ENCODE results near the gene AIG1. TPM values are rescaled to one million over a fixed set of nuclear protein-coding genes. Genes with fewer than 3 reads are reported as not detected.

The AIG1 gene
- total RNA-seq, 1 donor = 70.9 TPM

DNA sequence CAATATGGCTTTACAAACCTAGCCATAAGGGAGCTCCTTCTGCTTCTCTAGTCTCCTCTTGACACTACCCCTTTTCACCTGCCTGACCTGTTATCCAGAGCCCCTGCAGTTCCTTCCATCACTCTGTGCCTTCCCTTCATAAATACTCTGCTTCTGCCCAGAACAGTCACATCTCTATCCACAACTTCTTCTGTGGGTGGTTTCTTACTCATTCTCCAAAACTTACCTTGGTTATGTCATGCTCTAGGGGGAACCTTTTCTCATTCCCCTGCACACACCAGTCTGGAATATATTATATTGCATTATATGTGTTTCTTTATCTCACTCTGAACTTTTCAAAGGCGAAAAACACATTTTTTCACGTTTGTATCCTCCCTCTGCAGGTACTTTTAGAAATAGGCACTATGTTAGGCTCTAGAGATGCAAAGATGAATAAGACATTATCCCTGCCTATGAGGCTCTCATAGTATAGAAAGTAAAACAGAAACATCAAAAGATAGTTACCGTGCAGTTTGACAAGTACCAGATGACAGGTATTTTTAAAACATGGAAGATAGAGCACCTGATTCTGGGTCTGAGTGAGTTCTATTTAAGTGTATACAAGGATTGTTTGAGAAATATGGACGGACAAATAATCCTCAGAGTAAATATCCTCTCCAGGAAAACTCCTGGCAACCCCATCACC lies 51.5 kb downstream of the AIG1 start:
- H4K20me1 ChIP-seq (ENCODE audit: insufficient read depth, low read length) = no peaks in the 10 kb centered on the region
- no peaks in the 10 kb centered on the region for H3K36me3 ChIP-seq (ENCODE audit: insufficient read depth, low read length)
- H3K27ac ChIP-seq (ENCODE audit: low read depth, low read length) = no peak overlapping the region
- no peak overlapping the region for H3K4me2 ChIP-seq (ENCODE audit: insufficient read depth, low read length)
- H3K9me3 ChIP-seq (ENCODE audit: low read depth, low read length) = no peaks in the 10 kb centered on the region
- no peak overlapping the region for H2AFZ ChIP-seq (ENCODE audit: low read length)
- H3K4me1 ChIP-seq (ENCODE audit: insufficient read depth, low read length) = peaks cover 40% of the 10 kb centered on the region
- DNase-seq (ENCODE audit: insufficient read length, low spot score, missing footprints) = no peak
- H3K27me3 ChIP-seq (ENCODE audit: insufficient read depth, low read length) = no peaks in the 10 kb centered on the region
- H3K79me2 ChIP-seq (ENCODE audit: insufficient read depth, low read length) = no peaks in the 10 kb centered on the region
- no peak for TF ChIP-seq CTCF (IDR thresholded peaks at IDR 0.05; ENCODE audit: extremely low read depth, low read depth, low read length)
- no peak overlapping the region for H3K4me3 ChIP-seq (ENCODE audit: insufficient read depth, low read length)

DNA sequence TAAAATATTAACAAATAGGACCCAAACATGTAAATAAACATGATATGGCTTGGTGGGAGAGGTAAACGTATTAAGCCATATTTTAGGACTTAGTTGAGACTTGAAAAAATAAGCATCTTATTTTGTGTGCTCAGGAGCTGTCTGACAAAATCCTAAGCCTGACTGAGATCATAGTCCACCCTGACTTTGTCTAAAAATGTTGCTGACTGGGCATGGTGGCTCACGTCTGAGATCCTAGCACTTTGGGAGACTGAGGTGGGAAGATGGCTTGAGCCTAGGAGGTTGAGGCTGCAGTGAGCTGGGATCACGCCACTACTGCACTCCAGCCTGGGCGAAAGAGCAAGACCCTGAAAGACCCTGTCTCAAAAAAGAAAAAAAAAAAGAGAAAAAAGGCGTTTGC lies 52.1 kb downstream of the AIG1 start:
- no peak for TF ChIP-seq CTCF (IDR thresholded peaks at IDR 0.05; ENCODE audit: extremely low read depth, low read depth, low read length)
- Histone ChIP-seq H3K27me3 (ENCODE audit: insufficient read depth, low read length) (no peaks in the 10 kb centered on the region), H3K4me3 (ENCODE audit: insufficient read depth, low read length) (no peak overlapping the region), H3K36me3 (ENCODE audit: insufficient read depth, low read length) (no peaks in the 10 kb centered on the region), H3K79me2 (ENCODE audit: insufficient read depth, low read length) (no peaks in the 10 kb centered on the region), H4K20me1 (ENCODE audit: insufficient read depth, low read length) (no peaks in the 10 kb centered on the region), H3K4me1 (ENCODE audit: insufficient read depth, low read length) (peaks cover 34% of the 10 kb centered on the region), H3K4me2 (ENCODE audit: insufficient read depth, low read length) (no peak overlapping the region), H3K9me3 (ENCODE audit: low read depth, low read length) (no peaks in the 10 kb centered on the region), H2AFZ (ENCODE audit: low read length) (no peak overlapping the region), H3K27ac (ENCODE audit: low read depth, low read length) (no peak overlapping the region)
- DNase-seq (ENCODE audit: insufficient read length, low spot score, missing footprints) = no peak

DNA sequence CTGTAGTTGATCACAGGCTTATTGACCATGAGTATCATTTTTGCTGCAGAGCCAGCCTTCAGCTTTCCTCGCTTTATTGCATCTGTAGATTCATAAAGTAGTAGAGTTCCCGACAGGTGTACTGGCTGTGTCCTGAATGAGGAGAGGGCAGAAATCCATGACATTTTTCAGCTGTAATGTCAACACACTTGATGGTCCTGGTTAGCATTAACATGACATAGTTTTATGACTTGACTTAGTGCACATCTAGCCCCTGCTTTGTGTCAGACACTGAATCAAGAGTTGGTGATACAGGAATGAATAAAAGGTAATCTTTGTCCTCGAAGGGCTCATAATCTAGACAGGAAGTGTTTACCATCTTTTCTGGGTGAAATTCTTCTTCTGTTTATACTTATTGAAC lies 55.0 kb downstream of the AIG1 start:
- no peak for DNase-seq (ENCODE audit: insufficient read length, low spot score, missing footprints)
- Histone ChIP-seq H3K4me2 (ENCODE audit: insufficient read depth, low read length) (no peak overlapping the region), H3K79me2 (ENCODE audit: insufficient read depth, low read length) (no peaks in the 10 kb centered on the region), H3K36me3 (ENCODE audit: insufficient read depth, low read length) (no peaks in the 10 kb centered on the region), H3K9me3 (ENCODE audit: low read depth, low read length) (no peaks in the 10 kb centered on the region), H2AFZ (ENCODE audit: low read length) (no peak overlapping the region), H4K20me1 (ENCODE audit: insufficient read depth, low read length) (no peaks in the 10 kb centered on the region), H3K27me3 (ENCODE audit: insufficient read depth, low read length) (no peaks in the 10 kb centered on the region), H3K4me1 (ENCODE audit: insufficient read depth, low read length) (peaks cover 17% of the 10 kb centered on the region), H3K27ac (ENCODE audit: low read depth, low read length) (no peak overlapping the region), H3K4me3 (ENCODE audit: insufficient read depth, low read length) (no peak overlapping the region)
- TF ChIP-seq CTCF (IDR thresholded peaks at IDR 0.05; ENCODE audit: extremely low read depth, low read depth, low read length) = no peak

GRCh38 chr6:143117108-143117507 lies 56.4 kb downstream of the AIG1 start:
- DNase-seq (ENCODE audit: insufficient read length, low spot score, missing footprints) = no peak
- Histone ChIP-seq H3K27ac (ENCODE audit: low read depth, low read length) (no peak overlapping the region), H3K36me3 (ENCODE audit: insufficient read depth, low read length) (no peaks in the 10 kb centered on the region), H3K27me3 (ENCODE audit: insufficient read depth, low read length) (no peaks in the 10 kb centered on the region), H3K9me3 (ENCODE audit: low read depth, low read length) (no peaks in the 10 kb centered on the region), H4K20me1 (ENCODE audit: insufficient read depth, low read length) (no peaks in the 10 kb centered on the region), H2AFZ (ENCODE audit: low read length) (no peak overlapping the region), H3K79me2 (ENCODE audit: insufficient read depth, low read length) (no peaks in the 10 kb centered on the region), H3K4me1 (ENCODE audit: insufficient read depth, low read length) (peaks cover 4% of the 10 kb centered on the region), H3K4me2 (ENCODE audit: insufficient read depth, low read length) (no peak overlapping the region), H3K4me3 (ENCODE audit: insufficient read depth, low read length) (no peak overlapping the region)
- no peak for TF ChIP-seq CTCF (IDR thresholded peaks at IDR 0.05; ENCODE audit: extremely low read depth, low read depth, low read length)
